Gastroesophageal sphincter (tissue), 4 donors: ENCODE measurements around the gene FOXS1. TPM values are rescaled to one million over a fixed set of nuclear protein-coding genes. Genes with fewer than 3 reads are reported as not detected.

Experiments used
- ATAC-seq: fragments of 150-250 bp; one replicate; pipeline ENCODE4 v1.9.1; 2016; ENCODE audit warnings: mild to moderate bottlenecking, moderate library complexity
- H3K27ac ChIP-seq, 4 donors: fragments of 200-600 bp; sonication (generic) in 3 of 4; 1 replicate in 3 of 4; 2 replicates in 1 of 4; pipeline ENCODE4 v1.5.1; 2016 to 2019
- H3K27me3 ChIP-seq: fragments of 200-600 bp; sonication (generic); one replicate; pipeline ENCODE4 v1.5.1; 2019
- H3K36me3 ChIP-seq, 2 donors: fragments of 200-600 bp; sonication (generic); one replicate each; pipeline ENCODE4 v1.5.1; 2019; ENCODE audit warnings: control low read depth in 1 of 2
- H3K4me1 ChIP-seq, 3 donors: fragments of 200-600 bp; sonication (generic); 1 replicate in 2 of 3; 2 replicates in 1 of 3; pipeline ENCODE4 v1.5.1; 2016 to 2019; ENCODE audit warnings: control low read depth in 2 of 3
- H3K4me3 ChIP-seq, 2 donors: fragments of 200-600 bp; sonication (generic); one replicate each; pipeline ENCODE4 v1.5.1; 2019; ENCODE audit warnings: mild to moderate bottlenecking in 1 of 2, moderate library complexity in 1 of 2
- H3K9me3 ChIP-seq, 3 donors: fragments of 200-600 bp; sonication (generic); one replicate each; pipeline ENCODE4 v1.5.1; 2017 to 2019; ENCODE audit warnings: control low read depth in 2 of 3
- CTCF ChIP-seq, 4 experiments: fragments of 200-600 bp in 2 of 4; fragments of 450-650 bp in 2 of 4; sonication (generic) in 1 of 4; IDR thresholded peaks; one replicate each; pipeline ENCODE4 v1.5.1; 2017 to 2019; ENCODE audit warnings: antibody characterized with exemption in 4 of 4, mild to moderate bottlenecking in 2 of 4, moderate library complexity in 2 of 4
- EP300 ChIP-seq: sonication (generic); formaldehyde crosslinking; IDR thresholded peaks from one replicate; pipeline ENCODE4 v1.6.1; 2017; ENCODE audit warnings: antibody characterized with exemption, mild to moderate bottlenecking
- POLR2A ChIP-seq, 2 donors: fragments of 450-650 bp; IDR thresholded peaks; one replicate each; pipeline ENCODE4 v1.6.1; 2017; ENCODE audit warnings: antibody characterized with exemption in 2 of 2, mild to moderate bottlenecking in 2 of 2, moderate library complexity in 1 of 2
- POLR2AphosphoS5 ChIP-seq: sonication (generic); formaldehyde crosslinking; IDR thresholded peaks from one replicate; pipeline ENCODE4 v1.6.1; 2017; ENCODE audit warnings: antibody characterized with exemption
- WGBS, 2 donors: methylation state at CpG; one replicate each; pipeline ENCODE4 v1.1.5; 2018; ENCODE audit warnings: low coverage in 1 of 2; 5-methylcytosine and 5-hydroxymethylcytosine counted together
- total RNA-seq, 4 donors: library from RNA; depleted of rRNA; stranded (reverse); fragments of >200 nt; gene quantifications; one replicate each; pipeline ENCODE4 v1.1.0, GENCODE V29; 2016

Gene FOXS1
- 1 to 10 TPM in 2 of 4 donors, under 1 TPM in 1, not detected in 1; 0.62 to 3.9 (median 2.3) TPM for total RNA-seq

GRCh38 chr20:31845300-31845863 lies at the start of gene FOXS1:
TSS of gene FOXS1 (minus strand) at chr20:31845604. CDS start at chr20:31845542, 62 bp downstream.
- Histone ChIP-seq H3K27me3 (peaks cover 19% of the 10 kb centered on the region), H3K4me3 (peak within 1 kb of the TSS in 1 of 2 donors; percentile 35), H3K36me3 (no peaks in the 10 kb centered on the region), H3K27ac (peak within 1 kb of the TSS in 3 of 4 donors; percentile 48 to 60 (median 54)), H3K4me1 (peaks cover 0 to 46% (median 5%) of the 10 kb centered on the region in 3 donors), H3K9me3 (no peaks in the 10 kb centered on the region)
- TF ChIP-seq POLR2AphosphoS5 (no peak), EP300 (no peak), POLR2A (IDR thresholded peaks at IDR 0.05) (no peak), CTCF (IDR thresholded peaks at IDR 0.05) (no peak)
- WGBS, 2 donors, result 19% methylated on average over 3 of the region's 21 CpGs; no CpG with 5 or more reads in 1 of the 2 donors
- ATAC-seq, result peak; percentile 65

- TF ChIP-seq CTCF (IDR thresholded peaks at IDR 0.05), result no peak
- Histone ChIP-seq H3K27me3 (peaks cover 9% of the 10 kb centered on the region), H3K27ac (no peak overlapping the region), H3K9me3 (no peaks in the 10 kb centered on the region), H3K36me3 (no peaks in the 10 kb centered on the region), H3K4me1 (no peaks in the 10 kb centered on the region), H3K4me3 (no peak overlapping the region)
- 66% methylated on average over 3 of the region's 8 CpGs; no CpG with 5 or more reads in 1 of the 2 donors for WGBS, 2 donors
- ATAC-seq, result no peak
Observed at GRCh38 chr20:31890646-31891045, 45.2 kb upstream of the FOXS1 start.

GRCh38 chr20:31883829-31884228 lies 38.4 kb upstream of the FOXS1 start:
- Histone ChIP-seq H3K36me3 (no peaks in the 10 kb centered on the region), H3K9me3 (no peaks in the 10 kb centered on the region), H3K27ac (no peak overlapping the region), H3K4me1 (peaks cover 0 to 10% (median 0%) of the 10 kb centered on the region in 3 donors), H3K27me3 (peaks cover 5% of the 10 kb centered on the region), H3K4me3 (no peak overlapping the region)
- TF ChIP-seq POLR2A (IDR thresholded peaks at IDR 0.05) (no peak), EP300 (no peak), POLR2AphosphoS5 (no peak), CTCF (IDR thresholded peaks at IDR 0.05) (no peak)
- ATAC-seq, result no peak

DNA sequence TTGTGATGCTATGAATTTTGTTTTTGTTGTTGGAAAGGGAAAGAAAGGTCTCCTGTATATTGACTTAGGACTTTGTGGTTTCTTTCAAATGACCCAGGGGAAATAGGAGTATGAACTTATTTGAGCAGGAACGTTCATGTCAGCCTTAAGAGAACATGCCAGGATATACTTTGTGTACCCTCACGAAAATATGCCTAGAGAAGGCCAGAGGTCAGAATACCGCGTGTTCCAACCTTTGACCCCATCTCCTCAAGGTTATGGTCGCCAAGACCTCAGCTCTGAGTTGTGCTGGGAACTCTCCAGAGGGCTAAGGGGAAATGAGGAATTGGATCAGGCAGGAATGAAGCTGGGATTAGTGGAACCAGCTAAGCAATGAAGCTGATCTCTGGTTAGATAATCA lies 36.5 kb upstream of the FOXS1 start:
- no peak overlapping the region for H3K4me3 ChIP-seq
- peaks cover 5% of the 10 kb centered on the region for H3K27me3 ChIP-seq
- no peaks in the 10 kb centered on the region for H3K36me3 ChIP-seq
- H3K9me3 ChIP-seq, result no peaks in the 10 kb centered on the region
- peaks cover 0 to 10% (median 0%) of the 10 kb centered on the region in 3 donors for H3K4me1 ChIP-seq
- ATAC-seq, result no peak
- 60 to 68% methylated on average over 2 to 5 of the region's 5 CpGs for WGBS, 2 donors
- no peak overlapping the region for H3K27ac ChIP-seq
- TF ChIP-seq POLR2AphosphoS5 (no peak), CTCF (IDR thresholded peaks at IDR 0.05) (no peak), POLR2A (IDR thresholded peaks at IDR 0.05) (no peak), EP300 (no peak)
